ENCODE results near the gene MDN1. TPM values are rescaled to one million over a fixed set of nuclear protein-coding genes. Genes with fewer than 3 reads are reported as not detected.
A peak's percentile ranks its signal among the peaks of the same experiment; 100 is the strongest.

Gene MDN1
- total RNA-seq, 1 donor from 2014 or later: 29.6 TPM

GRCh38 chr6:89616531-89616930, 203.1 kb downstream of the MDN1 start:
- TF ChIP-seq CTCF (IDR thresholded peaks at IDR 0.05): no peak
- H3K4me1 ChIP-seq: no peaks in the 10 kb centered on the region
- DNase-seq (no peak), ATAC-seq (no peak)
- no peak overlapping the region for H3K27ac ChIP-seq
- no peaks in the 10 kb centered on the region for H3K9me3 ChIP-seq
- intact Hi-C loops (cut with DNase I): no loop called here
- no peaks in the 10 kb centered on the region for H3K27me3 ChIP-seq (ENCODE audit: low read depth)
- H3K36me3 ChIP-seq: peaks cover 9% of the 10 kb centered on the region
- H3K4me3 ChIP-seq: no peak overlapping the region

DNA sequence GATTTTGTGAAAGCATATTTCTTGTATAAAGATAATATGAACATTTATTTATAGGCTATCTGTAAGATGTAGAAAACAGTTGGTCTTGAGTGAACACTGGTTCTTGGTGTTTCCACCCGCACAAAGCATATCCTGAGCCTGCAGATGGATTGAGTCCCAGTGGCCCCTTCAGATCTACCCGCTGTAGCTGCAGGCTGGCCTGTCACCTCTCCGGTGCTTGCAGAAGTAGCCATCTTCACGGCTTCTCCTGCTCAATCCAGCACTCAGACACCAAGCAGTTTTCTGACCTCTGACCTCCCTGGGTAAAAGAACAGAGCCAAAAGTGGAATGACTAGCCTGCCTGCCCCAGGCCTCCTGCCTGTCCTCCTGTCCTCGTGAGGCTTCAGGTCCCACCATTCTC, 203.7 kb downstream of the MDN1 start:
- no peak overlapping the region for H3K4me3 ChIP-seq
- H3K36me3 ChIP-seq: peaks cover 9% of the 10 kb centered on the region
- DNase-seq (no peak), ATAC-seq (no peak)
- TF ChIP-seq CTCF (IDR thresholded peaks at IDR 0.05): no peak
- H3K4me1 ChIP-seq: no peaks in the 10 kb centered on the region
- H3K9me3 ChIP-seq: no peaks in the 10 kb centered on the region
- H3K27me3 ChIP-seq (ENCODE audit: low read depth): no peaks in the 10 kb centered on the region
- intact Hi-C loops (cut with DNase I): no loop called here
- H3K27ac ChIP-seq: no peak overlapping the region

- no peak for DNase-seq
- no peak for ATAC-seq
- Histone ChIP-seq H3K4me3 (no peak overlapping the region), H3K27me3 (ENCODE audit: low read depth) (no peaks in the 10 kb centered on the region), H3K27ac (no peak overlapping the region), H3K9me3 (no peaks in the 10 kb centered on the region), H3K4me1 (no peaks in the 10 kb centered on the region), H3K36me3 (no peaks in the 10 kb centered on the region)
- TF ChIP-seq CTCF (IDR thresholded peaks at IDR 0.05): no peak
- intact Hi-C loops (cut with DNase I): no loop called here
Observed at GRCh38 chr6:89613790-89614189, 205.8 kb downstream of the MDN1 start.

- no peaks in the 10 kb centered on the region for H3K36me3 ChIP-seq
- H3K4me1 ChIP-seq: no peaks in the 10 kb centered on the region
- no peak for TF ChIP-seq CTCF (IDR thresholded peaks at IDR 0.05)
- intact Hi-C loops (cut with DNase I): no loop called here
- no peaks in the 10 kb centered on the region for H3K9me3 ChIP-seq
- H3K27ac ChIP-seq: no peak overlapping the region
- ATAC-seq (no peak), DNase-seq (no peak)
- H3K27me3 ChIP-seq (ENCODE audit: low read depth): no peaks in the 10 kb centered on the region
- H3K4me3 ChIP-seq: no peak overlapping the region
Observed at GRCh38 chr6:89612121-89612520, 207.5 kb downstream of the MDN1 start.

GRCh38 chr6:89611666-89612065, 207.9 kb downstream of the MDN1 start:
- Histone ChIP-seq H3K27ac (no peak overlapping the region), H3K9me3 (no peaks in the 10 kb centered on the region), H3K27me3 (ENCODE audit: low read depth) (no peaks in the 10 kb centered on the region), H3K4me1 (no peaks in the 10 kb centered on the region), H3K4me3 (no peak overlapping the region), H3K36me3 (no peaks in the 10 kb centered on the region)
- ATAC-seq (no peak), DNase-seq (no peak)
- intact Hi-C loops (cut with DNase I): no loop called here
- TF ChIP-seq CTCF (IDR thresholded peaks at IDR 0.05): no peak

DNA sequence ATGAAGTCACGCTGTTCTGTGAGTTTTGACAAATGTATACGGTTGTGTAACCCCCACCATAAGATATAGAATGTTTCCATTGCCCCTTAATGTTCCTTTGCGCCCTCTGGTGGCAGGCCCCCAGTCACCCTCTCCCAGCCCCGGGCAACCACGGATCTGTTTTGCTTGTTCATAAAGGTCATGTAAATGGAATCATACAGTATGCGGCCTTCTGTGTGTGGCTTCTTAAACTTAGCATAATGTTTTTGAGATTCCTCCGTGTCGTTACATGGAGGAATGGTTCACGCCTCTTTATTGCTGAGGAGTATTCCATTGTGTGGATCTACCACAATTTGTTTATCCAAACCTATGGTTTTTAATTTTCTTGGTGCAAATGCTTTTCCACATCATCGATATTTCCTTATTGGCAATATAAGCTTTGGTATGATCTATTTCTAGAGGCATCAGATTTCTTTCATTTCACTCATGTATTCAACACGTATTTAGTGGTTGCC, 209.4 kb downstream of the MDN1 start:
- ATAC-seq: peak; percentile 82 to 83
- no peak overlapping the region for H3K4me3 ChIP-seq
- intact Hi-C loops (cut with DNase I): no loop called here
- no peaks in the 10 kb centered on the region for H3K4me1 ChIP-seq
- H3K36me3 ChIP-seq: no peaks in the 10 kb centered on the region
- TF ChIP-seq CTCF (IDR thresholded peaks at IDR 0.05): peak; percentile 89
- no peak overlapping the region for H3K27ac ChIP-seq
- H3K27me3 ChIP-seq (ENCODE audit: low read depth): no peaks in the 10 kb centered on the region
- H3K9me3 ChIP-seq: no peaks in the 10 kb centered on the region
- peak; percentile 80 for DNase-seq

Measured in lower lobe of right lung (tissue), 2 donors.